Measurements from ENCODE around the gene NOM1. TPM values are rescaled to one million over a fixed set of nuclear protein-coding genes. Genes with fewer than 3 reads are reported as not detected.

The NOM1 gene
- total and polyA plus RNA-seq, 2 donors (not counting 3 experiments of a cell fraction or from before 2014, with no cell fraction given), result 13.7 to 38.6 TPM

DNA sequence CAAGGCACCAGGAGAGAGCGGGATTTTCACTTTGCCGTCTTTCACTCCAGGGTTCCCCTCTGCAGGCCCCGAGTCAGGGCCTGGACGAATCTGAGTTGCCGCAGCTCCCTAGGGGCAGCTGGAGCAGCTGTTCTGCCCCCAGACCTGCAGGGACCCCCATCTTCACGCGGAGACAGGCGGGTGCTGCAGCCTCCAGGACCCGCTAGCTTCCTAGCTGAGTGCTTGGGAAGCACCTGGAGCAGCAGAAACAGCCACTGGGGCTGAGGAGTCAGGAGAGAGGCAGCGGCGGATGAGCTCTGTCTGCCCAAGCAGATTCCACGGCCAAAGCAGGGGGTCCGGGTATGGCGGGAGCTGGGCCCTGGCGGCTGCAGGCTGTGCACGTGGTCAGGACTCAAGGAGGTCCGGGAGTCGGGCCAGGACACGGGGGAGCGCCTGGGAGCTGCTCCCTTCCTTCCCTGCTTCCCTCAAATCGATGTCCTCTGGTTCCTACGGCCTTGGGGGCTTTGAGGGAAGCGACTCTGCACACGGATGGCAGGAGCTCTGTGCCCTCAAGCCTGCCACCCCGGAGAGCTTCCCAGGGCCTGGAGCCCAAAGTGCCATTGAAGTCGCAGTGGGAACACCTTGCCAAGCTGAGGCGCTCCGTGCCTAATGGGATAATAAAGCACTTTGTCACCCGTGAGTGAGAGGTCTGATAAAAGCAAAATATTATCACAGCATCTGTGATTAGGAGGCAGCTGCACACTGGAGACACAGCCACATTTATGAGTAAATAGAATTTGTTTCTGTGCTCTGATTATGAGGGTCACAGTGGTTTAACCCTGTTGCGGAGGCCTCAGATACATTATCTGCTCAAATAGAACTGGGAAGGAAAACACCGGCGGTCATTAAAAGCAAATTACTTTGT lies 43.8 kb downstream of the NOM1 start:
- ChIA-PET CTCF (interaction anchor here (0.6 to 2.1 kb wide), 3 partner anchors 21 to 235 kb away, joined by 3 to 5 read pairs (median 4); no protein-coding TSS in a partner anchor), POLR2A (no interaction called here)
- no peak overlapping the region for H2AFZ ChIP-seq (ENCODE audit: low read depth, low read length)
- BruUV-seq (replicated peaks), result no TSS peak
- FAIRE-seq (no peak), DNase-seq (ENCODE audit: low read depth, low spot score) (no peak)
- no peaks in the 10 kb centered on the region for H4K20me1 ChIP-seq (replicated peaks; ENCODE audit: control insufficient read depth, extremely low read depth, insufficient read depth, low read length)
- no peak overlapping the region for H3K4me3 ChIP-seq (replicated peaks in 1 of 3; ENCODE audit: insufficient read depth in 1 of 3, low read depth in 1 of 3, low read length in 3 of 3)
- no peak overlapping the region for H3K27ac ChIP-seq (ENCODE audit: insufficient read depth, low read depth, low read length)
- H3K36me3 ChIP-seq (ENCODE audit: control insufficient read depth in 2 of 2, extremely low read depth in 1 of 2, insufficient read depth in 2 of 2, low read length in 2 of 2), result no peaks in the 10 kb centered on the region
- H3K9me1 ChIP-seq (replicated peaks; ENCODE audit: control insufficient read depth, extremely low read depth, insufficient read depth, low read length), result no peaks in the 10 kb centered on the region
- H3K4me1 ChIP-seq (ENCODE audit: control insufficient read depth, extremely low read depth, insufficient read depth, low read length), result no peaks in the 10 kb centered on the region
- intact Hi-C loops (cut with micrococcal nuclease), result no loop called here
- H3K9me3 ChIP-seq (replicated peaks; ENCODE audit: control insufficient read depth, insufficient read depth, low read length), result no peaks in the 10 kb centered on the region
- dilution Hi-C loops (cut with MboI; ENCODE audit: extremely low pct_ligation_motif_present, low sequenced_read_pairs), result no loop called here
- no peaks in the 10 kb centered on the region for H3K79me2 ChIP-seq (ENCODE audit: control insufficient read depth, insufficient read depth, low read length)
- no peak for TF ChIP-seq MYC (IDR thresholded peaks at IDR 0.05; ENCODE audit: low read depth, low read length)
- TF ChIP-seq, protein P1, sequence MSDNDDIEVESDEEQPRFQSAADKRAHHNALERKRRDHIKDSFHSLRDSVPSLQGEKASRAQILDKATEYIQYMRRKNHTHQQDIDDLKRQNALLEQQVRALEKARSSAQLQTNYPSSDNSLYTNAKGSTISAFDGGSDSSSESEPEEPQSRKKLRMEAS (IDR thresholded peaks at IDR 0.05; ENCODE audit: insufficient read depth, insufficient read length), result no peak
- no peak for TF ChIP-seq CTCF (IDR thresholded peaks at IDR 0.05; ENCODE audit: extremely low read depth in 1 of 2, insufficient read depth in 1 of 2, low read depth in 1 of 2, low read length in 2 of 2)
- no peak for TF ChIP-seq EZH2 (IDR thresholded peaks at IDR 0.05; ENCODE audit: borderline replicate concordance, low read depth, low read length, severe bottlenecking)
- no peak for TF ChIP-seq GATA2 (IDR thresholded peaks at IDR 0.05; ENCODE audit: insufficient read depth, insufficient read length, low read depth, low read length)
- no peak for TF ChIP-seq POLR2A (IDR thresholded peaks at IDR 0.05; ENCODE audit: low read depth, low read length)
- TF ChIP-seq FOS (IDR thresholded peaks at IDR 0.05; ENCODE audit: borderline replicate concordance, insufficient read depth, low read length), result no peak
- no peak for TF ChIP-seq POLR2AphosphoS5 (IDR thresholded peaks at IDR 0.05; ENCODE audit: insufficient read depth, low read depth, low read length)
- TF ChIP-seq JUN (IDR thresholded peaks at IDR 0.05; ENCODE audit: borderline replicate concordance, insufficient read depth, insufficient read length, low read depth), result no peak
- peaks cover 19 to 27% of the 10 kb centered on the region in 2 experiments for H3K27me3 ChIP-seq (ENCODE audit: control insufficient read depth in 2 of 2, insufficient read depth in 2 of 2, low read length in 2 of 2)
- no peak overlapping the region for H3K9ac ChIP-seq (replicated peaks; ENCODE audit: extremely low read depth, insufficient read depth, low read length)
- no peak overlapping the region for H3K4me2 ChIP-seq (ENCODE audit: insufficient read depth, low read length)

Data from endothelial cell of umbilical vein (primary cell).